Measurements from ENCODE around the gene CUEDC2. TPM values are rescaled to one million over a fixed set of nuclear protein-coding genes. Genes with fewer than 3 reads are reported as not detected.

The CUEDC2 gene
- polyA plus RNA-seq, 4 donors: 23.3 to 43.8 (median 30.0) TPM

- 90 to 93% (median 90%) methylated on average over 7 of the region's 7 CpGs for WGBS, 3 donors
- Histone ChIP-seq H3K36me3 (ENCODE audit: control insufficient read depth in 3 of 3, insufficient read depth in 2 of 3, low read depth in 1 of 3, low read length in 3 of 3) (peaks cover 0 to 49% (median 4%) of the 10 kb centered on the region in 3 donors), H3K4me1 (ENCODE audit: control insufficient read depth in 3 of 3, insufficient read depth in 2 of 3, low read depth in 1 of 3, low read length in 2 of 3) (peaks cover 0 to 23% (median 0%) of the 10 kb centered on the region in 3 donors), H3K27me3 (ENCODE audit: control insufficient read depth in 3 of 3, insufficient read depth in 3 of 3, low read length in 3 of 3) (no peaks in the 10 kb centered on the region), H3K27ac (ENCODE audit: low read depth in 1 of 3, low read length in 2 of 3) (no peak overlapping the region), H3K9me3 (ENCODE audit: control insufficient read depth in 2 of 2, insufficient read depth in 1 of 2, low read depth in 1 of 2, low read length in 1 of 2) (no peaks in the 10 kb centered on the region), H3K4me3 (ENCODE audit: low read depth in 1 of 3, low read length in 3 of 3) (no peak overlapping the region)
- no peak for FAIRE-seq
- DNase-seq: no peak
These were observed 5.5 kb downstream of the CUEDC2 start for GRCh38 chr10:102426803-102427287.

GRCh38 chr10:102425444-102425843, 6.9 kb downstream of the CUEDC2 start:
- Histone ChIP-seq H3K36me3 (ENCODE audit: control insufficient read depth in 3 of 3, insufficient read depth in 2 of 3, low read depth in 1 of 3, low read length in 3 of 3) (peaks cover 0 to 49% (median 4%) of the 10 kb centered on the region in 3 donors), H3K27ac (ENCODE audit: low read depth in 1 of 3, low read length in 2 of 3) (no peak overlapping the region), H3K4me3 (ENCODE audit: low read depth in 1 of 3, low read length in 3 of 3) (no peak overlapping the region), H3K4me1 (ENCODE audit: control insufficient read depth in 3 of 3, insufficient read depth in 2 of 3, low read depth in 1 of 3, low read length in 2 of 3) (peaks cover 0 to 18% (median 0%) of the 10 kb centered on the region in 3 donors), H3K9me3 (ENCODE audit: control insufficient read depth in 2 of 2, insufficient read depth in 1 of 2, low read depth in 1 of 2, low read length in 1 of 2) (no peaks in the 10 kb centered on the region), H3K27me3 (ENCODE audit: control insufficient read depth in 3 of 3, insufficient read depth in 3 of 3, low read length in 3 of 3) (no peaks in the 10 kb centered on the region)
- no peak for FAIRE-seq
- WGBS, 3 donors: 86 to 100% (median 100%) methylated on average over 1 of the region's 1 CpG
- no peak for DNase-seq

GRCh38 chr10:102424916-102425315, 7.5 kb downstream of the CUEDC2 start:
- DNase-seq (no peak), FAIRE-seq (no peak)
- 88 to 95% (median 89%) methylated on average over 6 of the region's 6 CpGs for WGBS, 3 donors
- peaks cover 0 to 49% (median 4%) of the 10 kb centered on the region in 3 donors for H3K36me3 ChIP-seq (ENCODE audit: control insufficient read depth in 3 of 3, insufficient read depth in 2 of 3, low read depth in 1 of 3, low read length in 3 of 3)
- H3K4me1 ChIP-seq (ENCODE audit: control insufficient read depth in 3 of 3, insufficient read depth in 2 of 3, low read depth in 1 of 3, low read length in 2 of 3): peaks cover 3 to 22% (median 4%) of the 10 kb centered on the region in 3 donors
- no peaks in the 10 kb centered on the region for H3K27me3 ChIP-seq (ENCODE audit: control insufficient read depth in 3 of 3, insufficient read depth in 3 of 3, low read length in 3 of 3)
- no peak overlapping the region for H3K4me3 ChIP-seq (ENCODE audit: low read depth in 1 of 3, low read length in 3 of 3)
- no peak overlapping the region for H3K27ac ChIP-seq (ENCODE audit: low read depth in 1 of 3, low read length in 2 of 3)
- H3K9me3 ChIP-seq (ENCODE audit: control insufficient read depth in 2 of 2, insufficient read depth in 1 of 2, low read depth in 1 of 2, low read length in 1 of 2): no peaks in the 10 kb centered on the region

GRCh38 chr10:102424145-102424544, 8.2 kb downstream of the CUEDC2 start:
- WGBS, 3 donors: 83 to 92% (median 89%) methylated on average over 9 of the region's 9 CpGs
- FAIRE-seq (no peak), DNase-seq (no peak)
- Histone ChIP-seq H3K9me3 (ENCODE audit: control insufficient read depth in 2 of 2, insufficient read depth in 1 of 2, low read depth in 1 of 2, low read length in 1 of 2) (no peaks in the 10 kb centered on the region), H3K4me1 (ENCODE audit: control insufficient read depth in 3 of 3, insufficient read depth in 2 of 3, low read depth in 1 of 3, low read length in 2 of 3) (peaks cover 4 to 29% (median 5%) of the 10 kb centered on the region in 3 donors), H3K27ac (ENCODE audit: low read depth in 1 of 3, low read length in 2 of 3) (no peak overlapping the region), H3K4me3 (ENCODE audit: low read depth in 1 of 3, low read length in 3 of 3) (no peak overlapping the region), H3K27me3 (ENCODE audit: control insufficient read depth in 3 of 3, insufficient read depth in 3 of 3, low read length in 3 of 3) (peaks cover 0 to 2% (median 0%) of the 10 kb centered on the region in 3 donors), H3K36me3 (ENCODE audit: control insufficient read depth in 3 of 3, insufficient read depth in 2 of 3, low read depth in 1 of 3, low read length in 3 of 3) (peaks cover 0 to 44% (median 4%) of the 10 kb centered on the region in 3 donors)

GRCh38 chr10:102423372-102423968, 8.9 kb downstream of the CUEDC2 start:
- Histone ChIP-seq H3K36me3 (ENCODE audit: control insufficient read depth in 3 of 3, insufficient read depth in 2 of 3, low read depth in 1 of 3, low read length in 3 of 3) (peaks cover 0 to 43% (median 4%) of the 10 kb centered on the region in 3 donors), H3K27me3 (ENCODE audit: control insufficient read depth in 3 of 3, insufficient read depth in 3 of 3, low read length in 3 of 3) (peaks cover 0 to 7% (median 0%) of the 10 kb centered on the region in 3 donors), H3K4me1 (ENCODE audit: control insufficient read depth in 3 of 3, insufficient read depth in 2 of 3, low read depth in 1 of 3, low read length in 2 of 3) (peaks cover 4 to 35% (median 5%) of the 10 kb centered on the region in 3 donors), H3K27ac (ENCODE audit: low read depth in 1 of 3, low read length in 2 of 3) (no peak overlapping the region), H3K9me3 (ENCODE audit: control insufficient read depth in 2 of 2, insufficient read depth in 1 of 2, low read depth in 1 of 2, low read length in 1 of 2) (no peaks in the 10 kb centered on the region), H3K4me3 (ENCODE audit: low read depth in 1 of 3, low read length in 3 of 3) (peak overlapping the region in 2 of 3 donors; percentile 81 to 82)
- DNase-seq (no peak), FAIRE-seq (no peak)
- 91 to 96% (median 93%) methylated on average over 13 of the region's 13 CpGs for WGBS, 3 donors

GRCh38 chr10:102422545-102423129, 9.7 kb downstream of the CUEDC2 start:
- peak overlapping the region; percentile 83 to 92 (median 88) for H3K27ac ChIP-seq (ENCODE audit: low read depth in 1 of 3, low read length in 2 of 3)
- H3K4me3 ChIP-seq (ENCODE audit: low read depth in 1 of 3, low read length in 3 of 3): peak overlapping the region; percentile 75 to 82 (median 81)
- FAIRE-seq (no peak), DNase-seq (peak; percentile 88 to 92)
- peaks cover 0 to 38% (median 4%) of the 10 kb centered on the region in 3 donors for H3K36me3 ChIP-seq (ENCODE audit: control insufficient read depth in 3 of 3, insufficient read depth in 2 of 3, low read depth in 1 of 3, low read length in 3 of 3)
- peaks cover 4 to 43% (median 5%) of the 10 kb centered on the region in 3 donors for H3K4me1 ChIP-seq (ENCODE audit: control insufficient read depth in 3 of 3, insufficient read depth in 2 of 3, low read depth in 1 of 3, low read length in 2 of 3)
- H3K27me3 ChIP-seq (ENCODE audit: control insufficient read depth in 3 of 3, insufficient read depth in 3 of 3, low read length in 3 of 3): peaks cover 0 to 11% (median 2%) of the 10 kb centered on the region in 3 donors
- WGBS, 3 donors: 2 to 9% (median 9%) methylated on average over 25 to 28 of the region's 28 CpGs
- H3K9me3 ChIP-seq (ENCODE audit: control insufficient read depth in 2 of 2, insufficient read depth in 1 of 2, low read depth in 1 of 2, low read length in 1 of 2): no peaks in the 10 kb centered on the region

- peak; percentile 62 to 71 for DNase-seq
- 1% methylated on average over 50 to 62 of the region's 62 CpGs for WGBS, 3 donors
- peaks cover 0 to 38% (median 4%) of the 10 kb centered on the region in 3 donors for H3K36me3 ChIP-seq (ENCODE audit: control insufficient read depth in 3 of 3, insufficient read depth in 2 of 3, low read depth in 1 of 3, low read length in 3 of 3)
- peak overlapping the region; percentile 83 to 92 (median 88) for H3K27ac ChIP-seq (ENCODE audit: low read depth in 1 of 3, low read length in 2 of 3)
- peak overlapping the region; percentile 75 to 82 (median 81) for H3K4me3 ChIP-seq (ENCODE audit: low read depth in 1 of 3, low read length in 3 of 3)
- FAIRE-seq: no peak
- peaks cover 4 to 50% (median 5%) of the 10 kb centered on the region in 3 donors for H3K4me1 ChIP-seq (ENCODE audit: control insufficient read depth in 3 of 3, insufficient read depth in 2 of 3, low read depth in 1 of 3, low read length in 2 of 3)
- H3K27me3 ChIP-seq (ENCODE audit: control insufficient read depth in 3 of 3, insufficient read depth in 3 of 3, low read length in 3 of 3): peaks cover 0 to 11% (median 2%) of the 10 kb centered on the region in 3 donors
- no peaks in the 10 kb centered on the region for H3K9me3 ChIP-seq (ENCODE audit: control insufficient read depth in 2 of 2, insufficient read depth in 1 of 2, low read depth in 1 of 2, low read length in 1 of 2)
These were observed 10.4 kb downstream of the CUEDC2 start for GRCh38 chr10:102421757-102422512.

GRCh38 chr10:102421507-102421756, 10.9 kb downstream of the CUEDC2 start:
- 0% methylated on average over 13 to 14 of the region's 14 CpGs for WGBS, 3 donors
- peak overlapping the region; percentile 83 to 92 (median 88) for H3K27ac ChIP-seq (ENCODE audit: low read depth in 1 of 3, low read length in 2 of 3)
- FAIRE-seq: no peak

More at GRCh38 chr10:102421507-102421756, 10.9 kb downstream of the CUEDC2 start:
- Histone ChIP-seq H3K4me3 (ENCODE audit: low read depth in 1 of 3, low read length in 3 of 3) (peak overlapping the region; percentile 75 to 82 (median 81)), H3K36me3 (ENCODE audit: control insufficient read depth in 3 of 3, insufficient read depth in 2 of 3, low read depth in 1 of 3, low read length in 3 of 3) (peaks cover 0 to 35% (median 4%) of the 10 kb centered on the region in 3 donors), H3K4me1 (ENCODE audit: control insufficient read depth in 3 of 3, insufficient read depth in 2 of 3, low read depth in 1 of 3, low read length in 2 of 3) (peaks cover 4 to 55% (median 5%) of the 10 kb centered on the region in 3 donors), H3K9me3 (ENCODE audit: control insufficient read depth in 2 of 2, insufficient read depth in 1 of 2, low read depth in 1 of 2, low read length in 1 of 2) (no peaks in the 10 kb centered on the region), H3K27me3 (ENCODE audit: control insufficient read depth in 3 of 3, insufficient read depth in 3 of 3, low read length in 3 of 3) (peaks cover 0 to 11% (median 2%) of the 10 kb centered on the region in 3 donors)
- no peak for DNase-seq
